ENCODE measurements around the gene NACA2.
"Not testable (repeated sequence)": the region's sequence is repeated elsewhere in the genome, so short reads cannot be mapped to it uniquely, and the experiment has no call there.

The NACA2 gene

DNA sequence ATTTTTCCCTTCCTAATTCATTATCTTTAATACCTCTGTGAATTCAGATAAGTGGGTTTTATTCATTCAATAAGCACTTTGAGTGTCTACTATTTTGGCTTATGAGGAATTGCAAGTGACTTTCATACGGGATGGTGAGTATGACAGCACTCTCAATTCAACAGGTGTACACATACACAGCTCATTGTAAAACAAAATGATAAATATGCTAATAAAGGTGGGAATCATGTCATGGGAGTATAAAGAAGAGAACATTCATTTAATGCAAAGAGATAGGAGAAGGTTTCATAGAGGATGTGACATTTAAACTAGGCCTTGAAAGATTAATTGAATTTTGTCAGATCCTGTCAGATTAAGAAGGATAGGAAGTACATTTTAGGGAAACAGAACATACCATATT, 19.4 kb downstream of the NACA2 start:
- TF ChIP-seq, protein P1, sequence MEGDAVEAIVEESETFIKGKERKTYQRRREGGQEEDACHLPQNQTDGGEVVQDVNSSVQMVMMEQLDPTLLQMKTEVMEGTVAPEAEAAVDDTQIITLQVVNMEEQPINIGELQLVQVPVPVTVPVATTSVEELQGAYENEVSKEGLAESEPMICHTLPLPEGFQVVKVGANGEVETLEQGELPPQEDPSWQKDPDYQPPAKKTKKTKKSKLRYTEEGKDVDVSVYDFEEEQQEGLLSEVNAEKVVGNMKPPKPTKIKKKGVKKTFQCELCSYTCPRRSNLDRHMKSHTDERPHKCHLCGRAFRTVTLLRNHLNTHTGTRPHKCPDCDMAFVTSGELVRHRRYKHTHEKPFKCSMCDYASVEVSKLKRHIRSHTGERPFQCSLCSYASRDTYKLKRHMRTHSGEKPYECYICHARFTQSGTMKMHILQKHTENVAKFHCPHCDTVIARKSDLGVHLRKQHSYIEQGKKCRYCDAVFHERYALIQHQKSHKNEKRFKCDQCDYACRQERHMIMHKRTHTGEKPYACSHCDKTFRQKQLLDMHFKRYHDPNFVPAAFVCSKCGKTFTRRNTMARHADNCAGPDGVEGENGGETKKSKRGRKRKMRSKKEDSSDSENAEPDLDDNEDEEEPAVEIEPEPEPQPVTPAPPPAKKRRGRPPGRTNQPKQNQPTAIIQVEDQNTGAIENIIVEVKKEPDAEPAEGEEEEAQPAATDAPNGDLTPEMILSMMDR (IDR thresholded peaks at IDR 0.05; ENCODE audit: extremely low read depth, missing control alignments): no peak
- DNase-seq (ENCODE audit: low spot score): no peak

GRCh38 chr17:61570118-61570517, 20.9 kb downstream of the NACA2 start:
- DNase-seq (ENCODE audit: low spot score): no peak

DNA sequence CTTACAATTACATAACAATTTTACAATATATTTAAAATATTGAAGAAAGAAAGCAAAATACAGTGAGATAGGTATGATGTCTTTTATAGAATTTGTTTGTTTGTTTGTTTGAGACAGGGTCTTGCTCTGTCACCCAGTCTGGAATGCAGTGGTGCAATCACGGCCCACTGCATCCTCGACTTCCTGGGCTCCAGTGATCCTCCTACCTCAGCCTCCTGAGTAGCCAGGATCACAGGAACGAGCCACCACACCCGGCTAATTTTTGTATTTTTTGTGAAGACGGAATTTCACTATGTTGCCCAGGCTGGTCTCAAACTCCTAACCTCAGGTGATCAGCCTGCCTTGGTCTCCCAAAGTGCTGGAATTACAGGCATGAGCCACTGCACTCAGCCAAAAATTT, 21.5 kb downstream of the NACA2 start:
- DNase-seq (ENCODE audit: low spot score): not testable (repeated sequence)

More at GRCh38 chr17:61570118-61570517, 20.9 kb downstream of the NACA2 start:
- TF ChIP-seq, protein P1 (IDR thresholded peaks at IDR 0.05; ENCODE audit: extremely low read depth, missing control alignments): no peak

DNA sequence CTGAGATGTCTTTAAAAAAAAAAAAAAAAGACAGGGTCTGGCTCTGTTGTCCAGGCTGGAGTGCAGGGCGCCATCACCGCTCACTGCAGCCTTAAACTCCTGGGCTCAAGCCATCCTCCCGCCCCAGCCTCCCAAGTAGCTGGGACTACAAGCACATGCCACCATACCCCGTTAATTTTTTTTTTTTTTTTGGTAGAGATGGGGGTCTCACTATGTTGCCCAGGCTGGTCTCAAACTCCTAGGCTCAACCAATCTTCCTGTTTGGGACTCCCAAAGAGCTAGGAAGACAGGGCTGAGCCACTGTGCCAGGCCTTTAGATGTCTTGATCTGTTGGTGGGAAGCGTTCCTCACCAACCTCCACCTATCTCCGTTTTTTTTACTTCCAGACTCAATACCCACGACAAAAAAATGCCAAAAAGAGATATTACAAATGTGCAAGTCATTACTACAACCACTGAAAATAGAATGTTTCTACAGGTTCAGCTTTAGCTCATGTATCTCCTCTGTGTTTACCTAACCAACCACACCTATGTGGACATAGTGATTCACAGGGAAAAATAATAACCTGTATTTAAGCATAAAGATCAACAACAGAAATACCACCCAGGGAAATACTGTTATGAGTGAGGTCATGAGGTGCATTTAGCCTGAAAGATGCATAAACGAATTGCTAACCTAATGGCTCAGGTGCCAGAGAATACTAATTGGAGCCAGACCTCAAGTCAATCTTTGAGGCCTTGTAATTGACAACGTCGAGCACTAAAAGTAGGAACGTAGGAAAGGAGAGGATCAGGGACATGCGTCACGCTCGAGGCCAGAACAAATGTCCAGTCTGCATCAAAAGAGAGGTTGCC, 22.6 kb downstream of the NACA2 start:
- no peak for DNase-seq (ENCODE audit: low spot score)
- TF ChIP-seq, protein P1 (IDR thresholded peaks at IDR 0.05; ENCODE audit: extremely low read depth, missing control alignments): no peak

DNA sequence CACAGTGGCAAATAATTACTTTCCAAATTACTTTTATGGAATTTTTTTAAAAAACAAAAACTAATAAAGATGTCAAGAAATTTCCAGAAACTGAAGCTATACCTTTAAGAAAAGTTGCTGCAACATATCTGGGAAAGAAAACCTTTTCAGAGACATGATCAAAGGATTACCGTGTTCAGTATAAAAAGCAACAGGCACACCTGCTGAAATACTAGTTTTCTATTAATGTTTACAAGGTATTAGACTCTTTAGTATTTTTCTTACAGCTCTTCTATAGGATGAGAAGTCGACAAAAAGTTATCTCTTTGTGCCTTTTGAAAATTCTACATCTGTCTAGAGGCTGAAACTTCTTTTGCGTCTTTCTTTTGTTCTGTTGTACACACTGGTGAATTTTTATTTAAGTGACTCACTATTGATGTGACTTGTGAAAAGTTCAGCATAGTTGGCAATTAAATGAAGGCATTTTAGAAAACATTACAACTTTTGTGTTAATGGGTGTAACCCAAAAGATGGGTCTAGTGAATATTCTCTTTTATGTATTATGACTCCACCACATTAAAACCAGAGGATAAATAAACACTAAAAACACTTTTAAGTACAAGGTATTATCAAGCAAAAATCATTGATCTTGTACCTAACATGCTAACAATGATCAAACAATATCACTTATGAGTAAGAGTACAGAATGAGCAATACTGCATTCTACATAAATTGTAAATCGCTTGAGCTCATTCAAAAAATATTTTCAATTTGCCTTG, 23.8 kb downstream of the NACA2 start:
- no peak for DNase-seq (ENCODE audit: low spot score)
- TF ChIP-seq, protein P1 (IDR thresholded peaks at IDR 0.05; ENCODE audit: extremely low read depth, missing control alignments): no peak

DNA sequence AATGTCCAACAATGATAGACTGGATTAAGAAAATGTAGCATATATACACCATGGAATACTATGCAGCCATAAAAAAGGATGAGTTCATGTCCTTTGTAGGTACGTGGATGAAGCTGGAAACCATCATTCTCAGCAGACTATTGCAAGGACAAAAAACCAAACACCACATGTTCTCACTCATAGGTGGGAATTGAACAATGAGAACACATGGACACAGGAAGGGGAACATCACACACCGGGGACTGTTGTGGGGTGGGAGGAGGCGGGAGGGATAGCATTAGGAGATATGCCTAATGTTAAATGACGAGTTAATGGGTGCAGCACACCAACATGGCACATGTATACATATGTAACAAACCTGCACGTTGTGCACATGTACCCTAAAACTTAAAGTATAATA, 24.6 kb downstream of the NACA2 start:
- DNase-seq (ENCODE audit: low spot score): not testable (repeated sequence)

- not testable (repeated sequence) for DNase-seq (ENCODE audit: low spot score)
Measured at GRCh38 chr17:61565850-61566249, 25.2 kb downstream of the NACA2 start.

DNA sequence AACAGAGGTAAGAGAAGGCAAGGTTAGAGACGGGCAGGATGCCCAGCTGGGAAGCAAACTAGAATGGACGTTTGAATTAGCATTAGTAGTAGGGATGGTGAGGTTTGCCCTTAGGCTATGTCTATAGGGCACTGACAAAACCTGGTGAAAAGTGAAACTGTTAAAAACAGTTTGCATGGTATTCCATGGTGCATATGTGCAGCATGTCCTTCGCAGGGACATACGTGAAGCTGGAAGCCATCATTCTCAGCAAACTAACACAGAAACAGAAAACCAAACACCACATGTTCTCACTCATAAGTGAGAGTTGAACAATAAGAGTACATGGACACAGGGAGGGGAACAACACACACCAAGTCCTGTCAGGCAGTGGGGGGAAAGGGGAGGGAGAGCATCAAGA, 25.8 kb downstream of the NACA2 start:
- TF ChIP-seq, protein P1 (IDR thresholded peaks at IDR 0.05; ENCODE audit: extremely low read depth, missing control alignments): no peak
- no peak for DNase-seq (ENCODE audit: low spot score)

- TF ChIP-seq, protein P1 (IDR thresholded peaks at IDR 0.05; ENCODE audit: extremely low read depth, missing control alignments): no peak
- no peak for DNase-seq (ENCODE audit: low spot score)
Measured at GRCh38 chr17:61562287-61562686, 28.7 kb downstream of the NACA2 start.

Measured in GM20000 (cell line).